Measurements from ENCODE around the gene SLC35F3. TPM values are rescaled to one million over a fixed set of nuclear protein-coding genes. Genes with fewer than 3 reads are reported as not detected.

SLC35F3 gene
- total RNA-seq, 1 experiment from 2014 or later = 0.66 TPM

DNA sequence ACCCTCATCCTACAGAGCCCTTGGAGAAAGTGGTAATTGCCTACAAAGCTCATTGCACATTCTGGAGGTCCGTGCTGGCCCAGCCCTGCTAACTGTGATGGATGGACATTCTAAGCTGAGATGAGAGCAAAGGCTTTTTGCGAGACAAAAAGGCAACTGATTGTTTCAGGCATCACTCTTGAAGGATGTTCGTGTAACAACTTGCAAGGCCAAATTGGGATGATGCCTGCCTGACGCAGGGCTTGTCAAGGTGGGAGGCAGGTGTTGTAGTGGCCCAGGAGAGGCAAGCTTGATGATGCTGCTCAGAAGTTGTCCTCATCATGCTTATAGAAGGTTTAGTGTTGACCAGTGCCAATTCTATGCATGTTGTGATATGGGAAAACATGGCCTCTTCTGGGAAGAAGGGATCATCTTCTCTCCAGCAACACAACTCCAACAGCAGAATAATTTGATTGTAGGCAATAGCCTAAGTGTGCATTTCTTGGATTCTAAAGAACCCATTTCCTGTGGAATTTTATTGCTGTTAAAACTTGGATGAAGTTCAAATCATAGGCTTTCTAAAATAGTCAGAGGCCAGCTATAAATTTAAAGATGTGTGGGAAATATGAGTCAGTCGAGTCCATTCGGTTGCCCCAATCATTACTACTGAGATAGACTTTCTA lies 366.2 kb downstream of the SLC35F3 start:
- DNase-seq = no peak
- H3K36me3 Mint-ChIP-seq (ENCODE audit: insufficient read depth, unreplicated experiment) = no peaks in the 10 kb centered on the region
- TF ChIP-seq, protein P1, sequence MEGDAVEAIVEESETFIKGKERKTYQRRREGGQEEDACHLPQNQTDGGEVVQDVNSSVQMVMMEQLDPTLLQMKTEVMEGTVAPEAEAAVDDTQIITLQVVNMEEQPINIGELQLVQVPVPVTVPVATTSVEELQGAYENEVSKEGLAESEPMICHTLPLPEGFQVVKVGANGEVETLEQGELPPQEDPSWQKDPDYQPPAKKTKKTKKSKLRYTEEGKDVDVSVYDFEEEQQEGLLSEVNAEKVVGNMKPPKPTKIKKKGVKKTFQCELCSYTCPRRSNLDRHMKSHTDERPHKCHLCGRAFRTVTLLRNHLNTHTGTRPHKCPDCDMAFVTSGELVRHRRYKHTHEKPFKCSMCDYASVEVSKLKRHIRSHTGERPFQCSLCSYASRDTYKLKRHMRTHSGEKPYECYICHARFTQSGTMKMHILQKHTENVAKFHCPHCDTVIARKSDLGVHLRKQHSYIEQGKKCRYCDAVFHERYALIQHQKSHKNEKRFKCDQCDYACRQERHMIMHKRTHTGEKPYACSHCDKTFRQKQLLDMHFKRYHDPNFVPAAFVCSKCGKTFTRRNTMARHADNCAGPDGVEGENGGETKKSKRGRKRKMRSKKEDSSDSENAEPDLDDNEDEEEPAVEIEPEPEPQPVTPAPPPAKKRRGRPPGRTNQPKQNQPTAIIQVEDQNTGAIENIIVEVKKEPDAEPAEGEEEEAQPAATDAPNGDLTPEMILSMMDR (IDR thresholded peaks at IDR 0.05; ENCODE audit: unreplicated experiment) = no peak
- H3K27me3 Mint-ChIP-seq (ENCODE audit: unreplicated experiment) = peaks cover 55% of the 10 kb centered on the region
- H3K27ac Mint-ChIP-seq (ENCODE audit: unreplicated experiment) = no peak overlapping the region
- intact Hi-C loops (cut with micrococcal nuclease; ENCODE audit: unreplicated experiment) = no loop called here
- H3K4me1 Mint-ChIP-seq (ENCODE audit: low read depth, unreplicated experiment) = no peaks in the 10 kb centered on the region
- H3K4me3 Mint-ChIP-seq (ENCODE audit: low read depth, unreplicated experiment) = no peak overlapping the region
- no peaks in the 10 kb centered on the region for H3K9me3 Mint-ChIP-seq (ENCODE audit: low read depth, unreplicated experiment)
- CTCF ChIA-PET = no interaction called here
- BruUV-seq (replicated peaks) = no TSS peak

DNA sequence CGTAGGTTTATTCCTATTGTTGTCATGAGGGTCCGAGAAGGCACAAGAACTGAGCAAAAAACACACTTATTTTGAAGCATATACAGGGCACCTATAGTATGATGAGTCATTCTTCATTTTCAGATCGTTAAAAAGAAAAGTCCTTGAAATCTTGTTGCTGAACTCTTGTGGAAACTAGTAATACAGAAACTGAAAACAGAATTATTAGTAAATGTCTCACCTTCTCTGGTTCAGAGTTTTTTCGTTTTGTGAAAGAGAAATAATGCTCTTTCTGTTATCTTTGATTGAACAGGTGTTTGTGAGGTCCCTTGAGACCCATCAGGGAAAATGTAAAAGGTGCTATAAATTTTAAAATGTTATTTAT lies 366.7 kb downstream of the SLC35F3 start:
- H3K27ac Mint-ChIP-seq (ENCODE audit: unreplicated experiment) = no peak overlapping the region
- no peaks in the 10 kb centered on the region for H3K36me3 Mint-ChIP-seq (ENCODE audit: insufficient read depth, unreplicated experiment)
- no peak for DNase-seq
- H3K27me3 Mint-ChIP-seq (ENCODE audit: unreplicated experiment) = peaks cover 60% of the 10 kb centered on the region
- TF ChIP-seq, protein P1 (IDR thresholded peaks at IDR 0.05; ENCODE audit: unreplicated experiment) = no peak
- intact Hi-C loops (cut with micrococcal nuclease; ENCODE audit: unreplicated experiment) = no loop called here
- H3K4me3 Mint-ChIP-seq (ENCODE audit: low read depth, unreplicated experiment) = no peak overlapping the region
- H3K4me1 Mint-ChIP-seq (ENCODE audit: low read depth, unreplicated experiment) = no peaks in the 10 kb centered on the region
- no peaks in the 10 kb centered on the region for H3K9me3 Mint-ChIP-seq (ENCODE audit: low read depth, unreplicated experiment)
- CTCF ChIA-PET = no interaction called here
- BruUV-seq (replicated peaks) = no TSS peak

DNA sequence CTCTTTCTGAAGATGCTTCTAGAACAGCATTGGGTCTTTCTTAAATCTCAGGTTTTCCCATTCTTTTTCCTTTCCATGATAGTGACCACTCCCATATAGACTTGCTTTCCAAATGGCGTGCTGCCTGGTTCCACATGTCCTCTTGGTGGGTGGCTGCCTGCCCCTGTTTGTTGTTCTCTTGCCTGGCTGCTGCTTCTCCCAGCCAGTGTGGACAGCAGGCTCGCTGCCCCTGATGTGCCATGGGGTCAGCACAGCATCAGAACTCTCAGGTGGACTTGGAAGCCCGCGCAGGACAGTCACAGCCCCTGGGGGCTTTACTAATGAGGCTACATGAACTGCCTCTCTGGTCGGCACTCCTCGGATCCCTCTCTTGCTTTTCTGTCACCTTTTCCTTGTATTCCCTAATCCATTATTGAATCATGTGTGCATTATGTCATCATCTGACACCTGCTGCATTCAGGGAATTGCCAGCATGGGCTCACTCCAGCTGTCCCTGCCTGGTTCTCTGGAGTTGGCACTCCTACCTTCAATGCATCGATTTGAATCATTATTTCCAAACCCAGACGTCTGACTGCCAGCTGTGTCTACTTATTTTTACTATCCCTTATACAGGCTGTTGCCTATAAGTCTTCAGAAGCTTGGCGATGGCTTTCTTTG lies 368.3 kb downstream of the SLC35F3 start:
- Mint-ChIP-seq H3K27me3 (ENCODE audit: unreplicated experiment) (peaks cover 76% of the 10 kb centered on the region), H3K9me3 (ENCODE audit: low read depth, unreplicated experiment) (no peaks in the 10 kb centered on the region), H3K27ac (ENCODE audit: unreplicated experiment) (no peak overlapping the region), H3K4me1 (ENCODE audit: low read depth, unreplicated experiment) (no peaks in the 10 kb centered on the region), H3K36me3 (ENCODE audit: insufficient read depth, unreplicated experiment) (no peaks in the 10 kb centered on the region), H3K4me3 (ENCODE audit: low read depth, unreplicated experiment) (no peak overlapping the region)
- intact Hi-C loops (cut with micrococcal nuclease; ENCODE audit: unreplicated experiment) = no loop called here
- no peak for DNase-seq
- BruUV-seq (replicated peaks) = no TSS peak
- TF ChIP-seq, protein P1 (IDR thresholded peaks at IDR 0.05; ENCODE audit: unreplicated experiment) = no peak
- CTCF ChIA-PET = no interaction called here

DNA sequence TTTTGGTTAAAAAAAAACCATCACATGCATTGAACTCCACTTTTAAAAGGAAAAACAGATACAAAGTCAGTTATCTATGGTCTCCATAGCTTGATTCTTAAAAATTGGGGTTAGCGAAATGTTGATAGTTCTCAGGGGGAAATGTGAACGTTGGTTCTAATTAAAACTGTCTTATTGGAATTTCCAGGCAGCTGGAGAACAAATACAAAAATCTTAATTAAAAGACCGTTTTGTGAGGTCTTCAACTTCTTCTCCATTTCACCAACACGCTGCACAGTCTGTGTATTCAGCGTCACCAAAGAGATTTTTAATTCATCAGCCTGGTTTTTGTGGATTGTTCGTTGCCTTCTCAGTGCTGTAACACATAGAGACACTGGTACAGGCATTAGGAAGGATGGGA lies 369.5 kb downstream of the SLC35F3 start:
- Mint-ChIP-seq H3K27me3 (ENCODE audit: unreplicated experiment) (peaks cover 86% of the 10 kb centered on the region), H3K4me3 (ENCODE audit: low read depth, unreplicated experiment) (no peak overlapping the region), H3K27ac (ENCODE audit: unreplicated experiment) (no peak overlapping the region), H3K36me3 (ENCODE audit: insufficient read depth, unreplicated experiment) (no peaks in the 10 kb centered on the region), H3K4me1 (ENCODE audit: low read depth, unreplicated experiment) (no peaks in the 10 kb centered on the region), H3K9me3 (ENCODE audit: low read depth, unreplicated experiment) (no peaks in the 10 kb centered on the region)
- intact Hi-C loops (cut with micrococcal nuclease; ENCODE audit: unreplicated experiment) = no loop called here
- no TSS peak for BruUV-seq (replicated peaks)
- DNase-seq = no peak
- TF ChIP-seq, protein P1 (IDR thresholded peaks at IDR 0.05; ENCODE audit: unreplicated experiment) = no peak
- CTCF ChIA-PET = interaction anchor here (0.5 kb wide), 1 partner anchor 722 kb away, joined by 6 read pairs; no protein-coding TSS in a partner anchor
